ENCODE data around the gene CFAP100. TPM values are rescaled to one million over a fixed set of nuclear protein-coding genes. Genes with fewer than 3 reads are reported as not detected.

Gene CFAP100
- polyA plus RNA-seq, 1 experiment = not detected

GRCh38 chr3:126417515-126417914 lies 22.8 kb downstream of the CFAP100 start:
- CTCF ChIA-PET = no interaction called here
- Histone ChIP-seq H3K4me3 (ENCODE audit: low read depth, low read length) (no peak overlapping the region), H3K9me3 (ENCODE audit: control insufficient read depth, insufficient read depth, low read length) (no peaks in the 10 kb centered on the region; the same call in 1 of the 2 replicates), H3K27ac (ENCODE audit: low read depth, low read length) (no peak overlapping the region), H3K27me3 (ENCODE audit: control insufficient read depth, insufficient read depth, low read length) (peaks cover 40% of the 10 kb centered on the region)
- POLR2A ChIA-PET = no interaction called here
- DNase-seq (ENCODE audit: low read depth, low spot score) = no peak
- TF ChIP-seq CTCF (IDR thresholded peaks at IDR 0.05; ENCODE audit: low read depth, low read length) = no peak

- ChIA-PET POLR2A (no interaction called here), CTCF (no interaction called here)
Observed at GRCh38 chr3:126417981-126418530, 23.3 kb downstream of the CFAP100 start.

GRCh38 chr3:126418661-126419131 lies 24.0 kb downstream of the CFAP100 start:
- Histone ChIP-seq H3K27me3 (ENCODE audit: control insufficient read depth, insufficient read depth, low read length) (peaks cover 36% of the 10 kb centered on the region), H3K4me3 (ENCODE audit: low read depth, low read length) (no peak overlapping the region), H3K9me3 (ENCODE audit: control insufficient read depth, insufficient read depth, low read length) (no peaks in the 10 kb centered on the region; the same call in 1 of the 2 replicates), H3K27ac (ENCODE audit: low read depth, low read length) (no peak overlapping the region)
- ChIA-PET CTCF (no interaction called here), POLR2A (no interaction called here)
- no peak for DNase-seq (ENCODE audit: low read depth, low spot score)
- TF ChIP-seq CTCF (IDR thresholded peaks at IDR 0.05; ENCODE audit: low read depth, low read length) = no peak

More at GRCh38 chr3:126417981-126418530, 23.3 kb downstream of the CFAP100 start:
- no peak for DNase-seq (ENCODE audit: low read depth, low spot score)
- no peak for TF ChIP-seq CTCF (IDR thresholded peaks at IDR 0.05; ENCODE audit: low read depth, low read length)
- Histone ChIP-seq H3K9me3 (ENCODE audit: control insufficient read depth, insufficient read depth, low read length) (no peaks in the 10 kb centered on the region; the same call in 1 of the 2 replicates), H3K27me3 (ENCODE audit: control insufficient read depth, insufficient read depth, low read length) (peaks cover 40% of the 10 kb centered on the region), H3K27ac (ENCODE audit: low read depth, low read length) (no peak overlapping the region), H3K4me3 (ENCODE audit: low read depth, low read length) (no peak overlapping the region)

GRCh38 chr3:126419151-126419703 lies 24.5 kb downstream of the CFAP100 start:
- DNase-seq (ENCODE audit: low read depth, low spot score) = no peak
- ChIA-PET CTCF (no interaction called here), POLR2A (no interaction called here)
- H3K27ac ChIP-seq (ENCODE audit: low read depth, low read length) = no peak overlapping the region
- H3K27me3 ChIP-seq (ENCODE audit: control insufficient read depth, insufficient read depth, low read length) = peaks cover 34% of the 10 kb centered on the region
- no peak overlapping the region for H3K4me3 ChIP-seq (ENCODE audit: low read depth, low read length)
- no peaks in the 10 kb centered on the region; the same call in 1 of the 2 replicates for H3K9me3 ChIP-seq (ENCODE audit: control insufficient read depth, insufficient read depth, low read length)
- no peak for TF ChIP-seq CTCF (IDR thresholded peaks at IDR 0.05; ENCODE audit: low read depth, low read length)

Measured in AG04450 (cell line).